WTC11 (cell line): ENCODE data around the gene SPINK14. TPM values are rescaled to one million over a fixed set of nuclear protein-coding genes. Genes with fewer than 3 reads are reported as not detected.

Source experiments
- ATAC-seq: fragments of 200-7000 bp; cut with Tn5 transposase; 2 replicates; pipeline ENCODE4 v1.10.0; 2021; ENCODE audit warnings: mild to moderate bottlenecking, moderate library complexity
- CTCF ChIA-PET: fragments of 300-600 bp; sonication (Branson Sonifier 250); formaldehyde crosslinking; loops from one replicate; lab custom pipeline; 2021; ENCODE audit warnings: antibody characterized with exemption; lab: Charles Lee
- POLR2A ChIA-PET: fragments of 350-600 bp; sonication (Branson Sonifier 250); formaldehyde crosslinking; loops from one replicate; lab custom pipeline; 2021; ENCODE audit warnings: antibody characterized with exemption; lab: Charles Lee
- DNase-seq: peaks from one replicate; pipeline ENCODE4 v3.0.0; 2021; ENCODE audit warnings: low spot score
- H3K27ac Mint-ChIP-seq: 2 replicates; pipeline ENCODE4 v1.8.0; 2021; ENCODE audit warnings: mixed read lengths
- H3K27me3 Mint-ChIP-seq: 2 replicates; pipeline ENCODE4 v1.8.0; 2021; ENCODE audit warnings: low read depth, mild to moderate bottlenecking, moderate library complexity, mixed read lengths
- H3K36me3 Mint-ChIP-seq: 2 replicates; pipeline ENCODE4 v1.8.0; 2021; ENCODE audit warnings: mixed read lengths
- H3K4me1 Mint-ChIP-seq: 2 replicates; pipeline ENCODE4 v1.8.0; 2022; ENCODE audit warnings: mixed read lengths
- H3K4me3 Mint-ChIP-seq: 2 replicates; pipeline ENCODE4 v1.8.0; 2021; ENCODE audit warnings: mild to moderate bottlenecking, moderate library complexity, mixed read lengths
- H3K9me3 Mint-ChIP-seq: 2 replicates; pipeline ENCODE4 v1.8.0; 2021; ENCODE audit warnings: mixed read lengths
- FOXJ3 ChIP-seq: sonication (generic); formaldehyde crosslinking; IDR thresholded peaks from 2 replicates; pipeline ENCODE4 v1.9.0; 2021; ENCODE audit warnings: missing genetic modification reagents, mild to moderate bottlenecking, borderline replicate concordance
- FOXK1 ChIP-seq: sonication (generic); formaldehyde crosslinking; IDR thresholded peaks from 2 replicates; pipeline ENCODE4 v1.8.0; 2022; ENCODE audit warnings: mild to moderate bottlenecking, moderate library complexity, missing genetic modification reagents
- GABPB1 ChIP-seq: sonication (generic); formaldehyde crosslinking; IDR thresholded peaks from 2 replicates; pipeline ENCODE4 v1.8.1; 2023; ENCODE audit warnings: mild to moderate bottlenecking, missing genetic modification reagents
- GTF2I ChIP-seq: fragments of 250-450 bp; sonication (Bioruptor Pico); conservative IDR thresholded peaks from 2 replicates; pipeline ENCODE4 v1.4.0; 2021; ENCODE audit warnings: mild to moderate bottlenecking
- KAT7 ChIP-seq: sonication (generic); formaldehyde crosslinking; IDR thresholded peaks from 2 replicates; pipeline ENCODE4 v1.8.1; 2023; ENCODE audit warnings: missing genetic modification reagents, mild to moderate bottlenecking, borderline replicate concordance
- MYBL2 ChIP-seq: sonication (generic); formaldehyde crosslinking; IDR thresholded peaks from 2 replicates; pipeline ENCODE4 v1.8.1; 2023; ENCODE audit warnings: mild to moderate bottlenecking, moderate library complexity, missing genetic modification reagents
- RORB ChIP-seq: fragments of 250-450 bp; sonication (Bioruptor Pico); IDR thresholded peaks from 2 replicates; pipeline ENCODE4 v1.9.0; 2021; ENCODE audit warnings: mild to moderate bottlenecking
- TEAD4 ChIP-seq: sonication (generic); formaldehyde crosslinking; IDR thresholded peaks from 2 replicates; pipeline ENCODE4 v1.8.0; 2022; ENCODE audit warnings: mild to moderate bottlenecking, missing genetic modification reagents
- TP53 ChIP-seq: sonication (generic); formaldehyde crosslinking; IDR thresholded peaks from 2 replicates; pipeline ENCODE4 v1.8.1; 2023; ENCODE audit warnings: mild to moderate bottlenecking, missing genetic modification reagents
- ZNF671 ChIP-seq: fragments of 250-450 bp; sonication (Bioruptor Pico); IDR thresholded peaks from 2 replicates; pipeline ENCODE4 v1.8.0; 2021; ENCODE audit warnings: mild to moderate bottlenecking
- total RNA-seq: library from RNA; stranded (reverse); gene quantifications from 3 replicates; pipeline ENCODE4 v1.2.3, GENCODE V29; 2021
- TF ChIP-seq, protein P1 (sequence below): sonication (generic); formaldehyde crosslinking; IDR thresholded peaks from 2 replicates; pipeline ENCODE4 v1.8.0; 2023; ENCODE audit warnings: missing genetic modification reagents, mild to moderate bottlenecking, borderline replicate concordance
- TF ChIP-seq, protein P2 (sequence below): fragments of 200-600 bp; IDR thresholded peaks from 2 replicates; pipeline ENCODE4 v1.8.0; 2022; ENCODE audit warnings: antibody characterized with exemption
- TF ChIP-seq, protein P3 (sequence below): fragments of 250-450 bp; sonication (Bioruptor Pico); IDR thresholded peaks from 2 replicates; pipeline ENCODE4 v1.9.0; 2021; ENCODE audit warnings: mild to moderate bottlenecking, borderline replicate concordance
- TF ChIP-seq, protein P4 (sequence below): sonication (generic); formaldehyde crosslinking; IDR thresholded peaks from 2 replicates; pipeline ENCODE4 v1.8.0; 2022; ENCODE audit warnings: mild to moderate bottlenecking, missing genetic modification reagents
- TF ChIP-seq, protein P5 (sequence below): fragments of 250-450 bp; sonication (Bioruptor Pico); IDR thresholded peaks from 2 replicates; pipeline ENCODE4 v1.9.0; 2021; ENCODE audit warnings: mild to moderate bottlenecking
- TF ChIP-seq, protein P6 (sequence below): sonication (generic); formaldehyde crosslinking; conservative IDR thresholded peaks from 2 replicates; pipeline ENCODE4 v1.8.1; 2022; ENCODE audit warnings: mild to moderate bottlenecking, missing genetic modification reagents

The SPINK14 gene
- total RNA-seq, 1 experiment from 2014 or later = not detected

DNA sequence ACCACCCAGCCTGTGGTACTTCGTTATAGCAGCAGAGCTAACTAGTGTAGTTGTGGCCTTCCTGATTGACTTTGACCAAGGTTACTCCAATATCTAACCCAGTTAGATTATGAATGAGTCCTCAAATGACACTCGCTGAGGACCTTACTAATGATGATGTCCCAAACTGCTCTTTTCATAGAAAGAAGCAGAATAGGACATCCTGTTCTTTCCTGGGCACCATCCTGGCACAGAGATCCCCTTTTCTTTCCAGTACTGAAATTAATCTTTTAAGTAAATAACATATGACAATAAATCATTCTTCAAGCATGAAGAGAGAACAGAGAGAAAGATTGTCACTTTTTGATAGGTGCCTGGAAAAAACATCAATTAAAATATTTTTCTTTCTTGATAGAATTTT lies 26.7 kb upstream of the SPINK14 start (continued):
- TF ChIP-seq, protein P1, sequence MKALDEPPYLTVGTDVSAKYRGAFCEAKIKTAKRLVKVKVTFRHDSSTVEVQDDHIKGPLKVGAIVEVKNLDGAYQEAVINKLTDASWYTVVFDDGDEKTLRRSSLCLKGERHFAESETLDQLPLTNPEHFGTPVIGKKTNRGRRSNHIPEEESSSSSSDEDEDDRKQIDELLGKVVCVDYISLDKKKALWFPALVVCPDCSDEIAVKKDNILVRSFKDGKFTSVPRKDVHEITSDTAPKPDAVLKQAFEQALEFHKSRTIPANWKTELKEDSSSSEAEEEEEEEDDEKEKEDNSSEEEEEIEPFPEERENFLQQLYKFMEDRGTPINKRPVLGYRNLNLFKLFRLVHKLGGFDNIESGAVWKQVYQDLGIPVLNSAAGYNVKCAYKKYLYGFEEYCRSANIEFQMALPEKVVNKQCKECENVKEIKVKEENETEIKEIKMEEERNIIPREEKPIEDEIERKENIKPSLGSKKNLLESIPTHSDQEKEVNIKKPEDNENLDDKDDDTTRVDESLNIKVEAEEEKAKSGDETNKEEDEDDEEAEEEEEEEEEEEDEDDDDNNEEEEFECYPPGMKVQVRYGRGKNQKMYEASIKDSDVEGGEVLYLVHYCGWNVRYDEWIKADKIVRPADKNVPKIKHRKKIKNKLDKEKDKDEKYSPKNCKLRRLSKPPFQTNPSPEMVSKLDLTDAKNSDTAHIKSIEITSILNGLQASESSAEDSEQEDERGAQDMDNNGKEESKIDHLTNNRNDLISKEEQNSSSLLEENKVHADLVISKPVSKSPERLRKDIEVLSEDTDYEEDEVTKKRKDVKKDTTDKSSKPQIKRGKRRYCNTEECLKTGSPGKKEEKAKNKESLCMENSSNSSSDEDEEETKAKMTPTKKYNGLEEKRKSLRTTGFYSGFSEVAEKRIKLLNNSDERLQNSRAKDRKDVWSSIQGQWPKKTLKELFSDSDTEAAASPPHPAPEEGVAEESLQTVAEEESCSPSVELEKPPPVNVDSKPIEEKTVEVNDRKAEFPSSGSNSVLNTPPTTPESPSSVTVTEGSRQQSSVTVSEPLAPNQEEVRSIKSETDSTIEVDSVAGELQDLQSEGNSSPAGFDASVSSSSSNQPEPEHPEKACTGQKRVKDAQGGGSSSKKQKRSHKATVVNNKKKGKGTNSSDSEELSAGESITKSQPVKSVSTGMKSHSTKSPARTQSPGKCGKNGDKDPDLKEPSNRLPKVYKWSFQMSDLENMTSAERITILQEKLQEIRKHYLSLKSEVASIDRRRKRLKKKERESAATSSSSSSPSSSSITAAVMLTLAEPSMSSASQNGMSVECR (CRISPR knock-in tag) = no peak
- TF ChIP-seq, protein P2, sequence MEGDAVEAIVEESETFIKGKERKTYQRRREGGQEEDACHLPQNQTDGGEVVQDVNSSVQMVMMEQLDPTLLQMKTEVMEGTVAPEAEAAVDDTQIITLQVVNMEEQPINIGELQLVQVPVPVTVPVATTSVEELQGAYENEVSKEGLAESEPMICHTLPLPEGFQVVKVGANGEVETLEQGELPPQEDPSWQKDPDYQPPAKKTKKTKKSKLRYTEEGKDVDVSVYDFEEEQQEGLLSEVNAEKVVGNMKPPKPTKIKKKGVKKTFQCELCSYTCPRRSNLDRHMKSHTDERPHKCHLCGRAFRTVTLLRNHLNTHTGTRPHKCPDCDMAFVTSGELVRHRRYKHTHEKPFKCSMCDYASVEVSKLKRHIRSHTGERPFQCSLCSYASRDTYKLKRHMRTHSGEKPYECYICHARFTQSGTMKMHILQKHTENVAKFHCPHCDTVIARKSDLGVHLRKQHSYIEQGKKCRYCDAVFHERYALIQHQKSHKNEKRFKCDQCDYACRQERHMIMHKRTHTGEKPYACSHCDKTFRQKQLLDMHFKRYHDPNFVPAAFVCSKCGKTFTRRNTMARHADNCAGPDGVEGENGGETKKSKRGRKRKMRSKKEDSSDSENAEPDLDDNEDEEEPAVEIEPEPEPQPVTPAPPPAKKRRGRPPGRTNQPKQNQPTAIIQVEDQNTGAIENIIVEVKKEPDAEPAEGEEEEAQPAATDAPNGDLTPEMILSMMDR = no peak
- TF ChIP-seq TEAD4 (no peak), ZNF671 (CRISPR knock-in tag) (no peak), TP53 (CRISPR knock-in tag) (no peak), FOXK1 (no peak), KAT7 (CRISPR knock-in tag) (no peak), GTF2I (no peak)
- TF ChIP-seq, protein P3, sequence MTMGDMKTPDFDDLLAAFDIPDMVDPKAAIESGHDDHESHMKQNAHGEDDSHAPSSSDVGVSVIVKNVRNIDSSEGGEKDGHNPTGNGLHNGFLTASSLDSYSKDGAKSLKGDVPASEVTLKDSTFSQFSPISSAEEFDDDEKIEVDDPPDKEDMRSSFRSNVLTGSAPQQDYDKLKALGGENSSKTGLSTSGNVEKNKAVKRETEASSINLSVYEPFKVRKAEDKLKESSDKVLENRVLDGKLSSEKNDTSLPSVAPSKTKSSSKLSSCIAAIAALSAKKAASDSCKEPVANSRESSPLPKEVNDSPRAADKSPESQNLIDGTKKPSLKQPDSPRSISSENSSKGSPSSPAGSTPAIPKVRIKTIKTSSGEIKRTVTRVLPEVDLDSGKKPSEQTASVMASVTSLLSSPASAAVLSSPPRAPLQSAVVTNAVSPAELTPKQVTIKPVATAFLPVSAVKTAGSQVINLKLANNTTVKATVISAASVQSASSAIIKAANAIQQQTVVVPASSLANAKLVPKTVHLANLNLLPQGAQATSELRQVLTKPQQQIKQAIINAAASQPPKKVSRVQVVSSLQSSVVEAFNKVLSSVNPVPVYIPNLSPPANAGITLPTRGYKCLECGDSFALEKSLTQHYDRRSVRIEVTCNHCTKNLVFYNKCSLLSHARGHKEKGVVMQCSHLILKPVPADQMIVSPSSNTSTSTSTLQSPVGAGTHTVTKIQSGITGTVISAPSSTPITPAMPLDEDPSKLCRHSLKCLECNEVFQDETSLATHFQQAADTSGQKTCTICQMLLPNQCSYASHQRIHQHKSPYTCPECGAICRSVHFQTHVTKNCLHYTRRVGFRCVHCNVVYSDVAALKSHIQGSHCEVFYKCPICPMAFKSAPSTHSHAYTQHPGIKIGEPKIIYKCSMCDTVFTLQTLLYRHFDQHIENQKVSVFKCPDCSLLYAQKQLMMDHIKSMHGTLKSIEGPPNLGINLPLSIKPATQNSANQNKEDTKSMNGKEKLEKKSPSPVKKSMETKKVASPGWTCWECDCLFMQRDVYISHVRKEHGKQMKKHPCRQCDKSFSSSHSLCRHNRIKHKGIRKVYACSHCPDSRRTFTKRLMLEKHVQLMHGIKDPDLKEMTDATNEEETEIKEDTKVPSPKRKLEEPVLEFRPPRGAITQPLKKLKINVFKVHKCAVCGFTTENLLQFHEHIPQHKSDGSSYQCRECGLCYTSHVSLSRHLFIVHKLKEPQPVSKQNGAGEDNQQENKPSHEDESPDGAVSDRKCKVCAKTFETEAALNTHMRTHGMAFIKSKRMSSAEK (CRISPR knock-in tag) = no peak
- TF ChIP-seq, protein P4, sequence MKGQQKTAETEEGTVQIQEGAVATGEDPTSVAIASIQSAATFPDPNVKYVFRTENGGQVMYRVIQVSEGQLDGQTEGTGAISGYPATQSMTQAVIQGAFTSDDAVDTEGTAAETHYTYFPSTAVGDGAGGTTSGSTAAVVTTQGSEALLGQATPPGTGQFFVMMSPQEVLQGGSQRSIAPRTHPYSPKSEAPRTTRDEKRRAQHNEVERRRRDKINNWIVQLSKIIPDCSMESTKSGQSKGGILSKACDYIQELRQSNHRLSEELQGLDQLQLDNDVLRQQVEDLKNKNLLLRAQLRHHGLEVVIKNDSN = no peak
- TF ChIP-seq, protein P5, sequence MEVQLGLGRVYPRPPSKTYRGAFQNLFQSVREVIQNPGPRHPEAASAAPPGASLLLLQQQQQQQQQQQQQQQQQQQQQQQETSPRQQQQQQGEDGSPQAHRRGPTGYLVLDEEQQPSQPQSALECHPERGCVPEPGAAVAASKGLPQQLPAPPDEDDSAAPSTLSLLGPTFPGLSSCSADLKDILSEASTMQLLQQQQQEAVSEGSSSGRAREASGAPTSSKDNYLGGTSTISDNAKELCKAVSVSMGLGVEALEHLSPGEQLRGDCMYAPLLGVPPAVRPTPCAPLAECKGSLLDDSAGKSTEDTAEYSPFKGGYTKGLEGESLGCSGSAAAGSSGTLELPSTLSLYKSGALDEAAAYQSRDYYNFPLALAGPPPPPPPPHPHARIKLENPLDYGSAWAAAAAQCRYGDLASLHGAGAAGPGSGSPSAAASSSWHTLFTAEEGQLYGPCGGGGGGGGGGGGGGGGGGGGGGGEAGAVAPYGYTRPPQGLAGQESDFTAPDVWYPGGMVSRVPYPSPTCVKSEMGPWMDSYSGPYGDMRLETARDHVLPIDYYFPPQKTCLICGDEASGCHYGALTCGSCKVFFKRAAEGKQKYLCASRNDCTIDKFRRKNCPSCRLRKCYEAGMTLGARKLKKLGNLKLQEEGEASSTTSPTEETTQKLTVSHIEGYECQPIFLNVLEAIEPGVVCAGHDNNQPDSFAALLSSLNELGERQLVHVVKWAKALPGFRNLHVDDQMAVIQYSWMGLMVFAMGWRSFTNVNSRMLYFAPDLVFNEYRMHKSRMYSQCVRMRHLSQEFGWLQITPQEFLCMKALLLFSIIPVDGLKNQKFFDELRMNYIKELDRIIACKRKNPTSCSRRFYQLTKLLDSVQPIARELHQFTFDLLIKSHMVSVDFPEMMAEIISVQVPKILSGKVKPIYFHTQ (CRISPR knock-in tag) = no peak

DNA sequence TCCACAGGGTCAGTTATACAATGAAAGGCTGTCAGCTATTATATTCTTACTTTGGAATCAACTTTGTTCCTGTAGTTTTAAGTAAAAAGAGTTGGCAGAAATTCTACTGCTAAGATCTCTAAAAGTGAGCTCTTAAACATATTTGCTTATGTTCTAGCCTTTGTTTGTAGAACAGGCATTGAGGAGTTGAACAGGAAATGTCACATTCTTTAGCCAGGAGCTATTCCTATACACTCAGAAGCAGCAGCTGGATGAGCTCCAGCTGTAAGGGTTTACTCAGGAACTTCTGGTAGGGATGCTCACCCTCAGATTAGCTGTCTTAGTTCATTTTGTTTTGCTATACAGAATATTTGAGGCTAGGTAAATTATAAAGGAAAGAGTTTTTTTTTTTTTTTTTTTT lies 22.4 kb upstream of the SPINK14 start:
- ATAC-seq = peak; percentile 75
- Mint-ChIP-seq H3K27me3 (no peaks in the 10 kb centered on the region), H3K9me3 (no peaks in the 10 kb centered on the region), H3K36me3 (no peaks in the 10 kb centered on the region), H3K4me3 (no peak overlapping the region), H3K27ac (no peak overlapping the region), H3K4me1 (peaks cover 10% of the 10 kb centered on the region)
- TF ChIP-seq GABPB1 (CRISPR knock-in tag) (no peak), RORB (no peak), KAT7 (CRISPR knock-in tag) (no peak), MYBL2 (no peak), FOXJ3 (no peak)
- TF ChIP-seq, protein P6, sequence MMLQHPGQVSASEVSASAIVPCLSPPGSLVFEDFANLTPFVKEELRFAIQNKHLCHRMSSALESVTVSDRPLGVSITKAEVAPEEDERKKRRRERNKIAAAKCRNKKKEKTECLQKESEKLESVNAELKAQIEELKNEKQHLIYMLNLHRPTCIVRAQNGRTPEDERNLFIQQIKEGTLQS (CRISPR knock-in tag) = no peak
- POLR2A ChIA-PET = interaction anchor here (0.6 kb wide), 1 partner anchor 12 kb away, joined by 5 read pairs; no protein-coding TSS in a partner anchor
- CTCF ChIA-PET = interaction anchor here (0.6 to 0.7 kb wide), 3 partner anchors 84 to 231 kb away, joined by 3 to 4 read pairs (median 4); no protein-coding TSS in a partner anchor
- no peak for DNase-seq
